H1 (cell line): ENCODE measurements around the gene STK11IP. TPM values are rescaled to one million over a fixed set of nuclear protein-coding genes. Genes with fewer than 3 reads are reported as not detected.

Experiments used
- CHD7 ChIP-seq: fragments of 300-600 bp; sonication (generic); IDR thresholded peaks from 2 replicates; pipeline ENCODE4 v1.7.1; 2012; ENCODE audit warnings: low read length, moderate library complexity, mild to moderate bottlenecking, inconsistent platforms; ENCODE audit not compliant: insufficient replicate concordance
- polyA plus RNA-seq, 7 experiments: library from polyadenylated mRNA; depleted of rRNA in 3 of 7; stranded (reverse) in 5 of 7; unstranded in 2 of 7; fragments of >200 nt in 5 of 7; fragments of 200-250 nt in 2 of 7; gene quantifications; 1 replicate in 5 of 7; 2 replicates in 1 of 7; 4 replicates in 1 of 7; pipeline versions ENCODE4 v1.2.1 to v1.2.3, GENCODE V29; 2011 to 2013; ENCODE audit warnings: missing spikeins in 2 of 7, mixed read lengths in 2 of 7
- total RNA-seq: library from RNA; stranded (reverse); fragmentation: NEBNext Ultra II Directional; extraction: Animal tissue kit (Norgen Biotek cat#: 25700); gene quantifications from 2 replicates; pipeline ENCODE4 v1.2.1, GENCODE V29; 2021

Gene STK11IP
- total and polyA plus RNA-seq, 2 of the 8 experiments (the other 6 are each of a cell fraction or from before 2014, with no cell fraction given): 18.5 to 29.6 TPM

DNA sequence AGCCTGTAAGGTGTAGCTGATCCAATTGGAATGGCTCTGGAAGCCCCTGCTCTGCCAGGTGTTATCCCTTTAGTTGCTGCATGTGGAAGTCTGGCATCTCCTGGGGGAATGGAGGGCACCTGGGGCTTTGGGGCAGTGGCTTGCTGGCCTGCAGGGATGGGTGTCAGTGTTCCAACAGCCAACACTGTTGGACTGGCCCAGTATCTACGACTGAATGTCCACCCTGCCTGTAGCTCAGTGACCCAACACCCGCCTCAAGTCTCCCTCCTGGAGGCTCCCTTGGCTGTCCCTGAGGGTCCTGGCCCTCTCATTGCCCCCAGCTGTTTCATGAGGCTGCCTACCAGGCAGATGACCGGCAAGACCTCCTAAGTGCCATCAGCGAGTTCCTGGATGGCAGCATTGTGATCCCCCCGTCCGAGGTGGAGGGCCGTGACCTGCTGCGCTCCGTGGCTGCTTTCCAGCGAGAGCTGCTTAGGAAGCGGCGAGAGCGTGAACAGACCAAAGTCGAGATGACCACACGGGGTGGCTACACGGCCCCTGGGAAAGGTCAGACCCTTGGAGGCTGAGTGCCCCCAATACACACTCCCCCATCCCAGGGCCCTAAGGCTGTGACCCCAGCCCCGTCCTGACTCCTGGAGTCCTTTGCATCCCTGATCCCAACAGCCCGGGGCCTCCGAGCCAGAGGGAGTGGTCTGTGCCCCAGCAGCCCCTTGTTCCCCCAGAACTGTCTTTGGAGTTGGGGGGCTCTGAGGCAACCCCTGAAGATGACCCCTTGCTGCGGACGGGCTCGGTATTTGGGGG, 37.5 kb downstream of the STK11IP start (continued):
- no peak for TF ChIP-seq CHD7
